ENCODE data around the gene ELOA. TPM values are rescaled to one million over a fixed set of nuclear protein-coding genes. Genes with fewer than 3 reads are reported as not detected.

Gene ELOA
- total and polyA plus RNA-seq, 2 of the 13 experiments (the other 11 are each of a cell fraction or from before 2014, with no cell fraction given): 14.2 to 28.5 TPM

GRCh38 chr1:23743287-23744152, at the start of gene ELOA (continued):
- TF ChIP-seq ASH2L (IDR thresholded peaks at IDR 0.05; ENCODE audit: insufficient read length, low read depth, low read length) (peak; percentile 74), ZGPAT (CRISPR knock-in tag; IDR thresholded peaks at IDR 0.05) (peak; percentile 69; the same call in 1 of the 2 replicates), ZNF333 (CRISPR knock-in tag; IDR thresholded peaks at IDR 0.05; ENCODE audit: borderline replicate concordance) (peak; percentile 88; the same call in 1 of the 2 replicates), BATF2 (CRISPR knock-in tag; IDR thresholded peaks at IDR 0.05) (no peak), KAT2B (IDR thresholded peaks at IDR 0.05; ENCODE audit: borderline replicate concordance, low read depth, low read length) (no peak), ZNF207 (IDR thresholded peaks at IDR 0.05; ENCODE audit: borderline replicate concordance) (no peak), ZNF674 (CRISPR knock-in tag; IDR thresholded peaks at IDR 0.05; ENCODE audit: low read depth) (0 out of 2 replicates have a peak, but pooled peaks have one; percentile 64), PAWR (CRISPR knock-in tag; IDR thresholded peaks at IDR 0.05; ENCODE audit: borderline replicate concordance) (no peak), SP2 (CRISPR knock-in tag; IDR thresholded peaks at IDR 0.05) (peak; percentile 49; the same call in 1 of the 2 replicates), PLRG1 (conservative IDR thresholded peaks at IDR 0.05) (no peak), MLXIP (CRISPR knock-in tag; IDR thresholded peaks at IDR 0.05; ENCODE audit: borderline replicate concordance) (no peak), RXRB (CRISPR knock-in tag; IDR thresholded peaks at IDR 0.05; ENCODE audit: borderline replicate concordance) (0 out of 2 replicates have a peak, but pooled peaks have one; percentile 13), ATRX (CRISPR knock-in tag; IDR thresholded peaks at IDR 0.05; ENCODE audit: borderline replicate concordance) (no peak), ZSCAN30 (CRISPR knock-in tag; IDR thresholded peaks at IDR 0.05) (no peak), RNF2 (conservative IDR thresholded peaks at IDR 0.05; ENCODE audit: low read depth) (0 out of 2 replicates have a peak, but pooled peaks have one; percentile 19), SP4 (CRISPR knock-in tag; IDR thresholded peaks at IDR 0.05) (peak; percentile 85), JUN (CRISPR knock-in tag; IDR thresholded peaks at IDR 0.05) (0 out of 2 replicates have a peak, but pooled peaks have one; percentile 26), ZNF3 (CRISPR knock-in tag; IDR thresholded peaks at IDR 0.05) (no peak), ZNF350 (CRISPR knock-in tag; IDR thresholded peaks at IDR 0.05; ENCODE audit: borderline replicate concordance, low read depth) (0 out of 2 replicates have a peak, but pooled peaks have one; percentile 38), NR2F1 (CRISPR knock-in tag; IDR thresholded peaks at IDR 0.05) (no peak), NFIB (CRISPR knock-in tag; IDR thresholded peaks at IDR 0.05; ENCODE audit: borderline replicate concordance) (no peak), ZNF766 (CRISPR knock-in tag; IDR thresholded peaks at IDR 0.05; ENCODE audit: borderline replicate concordance) (no peak), ZMYM4 (CRISPR knock-in tag; IDR thresholded peaks at IDR 0.05) (peak; percentile 55), IRX3 (CRISPR knock-in tag; IDR thresholded peaks at IDR 0.05; ENCODE audit: borderline replicate concordance, low read depth) (peak; percentile 40; the same call in 1 of the 2 replicates), HCFC1 (IDR thresholded peaks at IDR 0.05; ENCODE audit: low read depth, low read length) (peak; percentile 18; the same call in 1 of the 2 replicates)
